Activated CD4-positive, CD25-positive, alpha-beta regulatory T cell treated with anti-CD3 and anti-CD28 coated beads, Interleukin-2, amount 50 U/mL, for 72 hours (primary cell): ENCODE data around the gene SCRN1.

ENCODE experiments used
- DNase-seq: peaks from one replicate; pipeline ENCODE4 v3.0.0; 2021

The SCRN1 gene

DNA sequence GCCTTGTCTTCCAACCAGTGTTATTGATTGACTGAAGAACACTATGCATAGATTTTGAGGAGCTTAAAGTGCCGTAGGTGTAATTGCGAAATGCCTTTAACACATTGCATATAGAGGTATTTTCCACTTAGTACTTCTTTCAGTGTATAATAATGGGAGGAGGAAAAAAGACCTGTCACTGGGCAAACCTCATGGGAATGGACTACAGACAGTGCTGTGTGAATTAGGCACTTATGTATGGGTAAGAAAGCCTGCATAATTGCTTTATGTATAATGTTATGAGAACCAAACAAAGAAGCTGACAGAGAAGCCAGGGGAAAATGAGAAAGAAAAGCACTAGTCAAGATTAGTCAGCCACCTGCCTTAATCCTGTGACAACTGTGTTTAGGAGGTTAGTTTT lies 12.4 kb upstream of the SCRN1 start:
- no peak for DNase-seq

DNA sequence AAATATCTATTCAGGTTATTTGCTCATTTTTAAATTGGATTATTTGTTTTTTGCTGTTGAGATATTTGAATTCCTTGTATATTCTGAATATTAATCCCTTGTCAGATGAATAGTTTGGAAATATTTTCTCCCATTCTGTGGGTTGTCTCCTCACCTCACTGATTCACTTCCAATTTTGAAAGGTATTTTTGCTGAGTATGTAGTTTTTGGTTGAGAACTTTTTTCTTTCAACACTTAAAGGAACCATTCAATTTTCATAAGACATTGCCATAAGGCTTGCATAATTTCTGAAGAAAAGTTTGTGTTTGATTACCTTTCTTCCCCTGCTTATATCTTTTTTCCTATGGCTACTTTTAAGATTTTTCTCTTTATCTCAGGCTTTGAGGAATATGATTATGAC lies 8.9 kb upstream of the SCRN1 start:
- no peak for DNase-seq

DNA sequence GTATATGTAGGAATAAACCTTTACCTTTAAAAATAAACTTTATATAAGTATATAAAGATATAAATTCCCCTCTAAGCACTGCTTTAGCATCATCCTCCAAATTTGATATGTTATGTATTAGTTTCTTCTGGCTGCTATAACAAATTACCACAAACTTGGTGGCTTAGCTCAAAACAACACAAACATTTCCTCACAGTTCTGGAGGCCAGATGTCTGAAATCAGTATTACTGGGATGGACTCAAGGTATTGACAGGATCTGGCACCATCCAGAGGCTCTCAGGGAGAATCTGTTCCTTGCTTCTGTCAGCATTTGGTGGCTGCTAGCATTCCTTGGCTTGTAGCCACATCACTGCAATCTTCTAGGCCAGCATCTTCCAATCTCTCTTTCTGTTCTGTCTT lies 6.7 kb upstream of the SCRN1 start:
- no peak for DNase-seq

DNA sequence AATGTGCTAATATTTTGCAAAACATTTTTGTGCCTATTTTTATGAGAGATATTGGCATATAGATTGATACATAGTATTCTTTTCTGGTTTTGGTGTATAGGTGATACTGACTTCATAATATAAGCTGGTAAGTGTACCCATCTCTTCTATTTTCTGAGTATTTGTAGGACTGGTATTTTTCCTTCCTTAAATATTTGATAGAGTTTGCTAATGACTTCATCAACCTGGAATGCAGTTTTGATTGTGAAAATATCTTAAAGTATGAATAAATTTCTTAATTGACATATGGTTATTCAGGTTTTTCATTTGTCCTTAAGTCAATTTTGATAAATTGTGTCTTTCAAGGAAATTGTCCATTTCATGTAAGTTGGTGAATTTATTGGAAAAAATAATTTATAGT lies 6.1 kb upstream of the SCRN1 start:
- no peak for DNase-seq

DNA sequence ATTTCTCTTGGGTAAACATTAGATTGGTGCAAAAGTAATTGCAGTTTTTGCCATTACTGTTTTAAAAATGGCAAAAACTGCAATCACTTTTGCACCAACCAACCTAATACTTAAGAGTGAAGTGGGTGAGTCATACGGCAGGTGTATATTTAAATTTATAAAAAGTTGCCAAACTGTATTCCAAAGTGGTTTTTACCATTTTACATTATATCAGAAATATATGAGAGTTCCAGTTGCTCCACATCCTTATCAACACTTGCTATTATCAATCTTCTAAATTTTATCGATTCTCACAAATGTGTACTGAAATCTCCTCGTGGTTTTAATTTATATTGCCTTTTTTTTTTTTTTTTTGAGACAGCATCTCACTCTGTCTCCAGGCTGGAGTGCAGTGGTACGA lies 3.5 kb upstream of the SCRN1 start:
- DNase-seq, result no peak

DNA sequence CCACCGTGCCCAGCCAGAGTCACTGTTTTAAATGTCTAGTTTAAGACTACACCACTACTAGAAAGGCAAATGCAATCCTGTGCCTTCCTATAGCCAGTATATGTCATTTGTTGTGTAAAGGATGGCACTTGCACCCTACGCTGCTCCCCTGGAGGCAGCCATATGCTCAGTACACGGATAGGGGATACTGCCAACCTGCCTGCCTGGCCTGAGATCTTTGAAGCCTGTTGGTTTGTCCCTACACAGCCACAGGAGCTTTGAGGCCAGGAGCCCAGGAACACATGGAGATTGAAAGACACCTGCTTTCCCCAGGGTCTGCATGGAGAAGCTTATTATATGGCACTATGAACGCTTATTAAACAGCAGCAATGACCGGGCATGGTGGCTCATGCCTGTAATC lies 2.3 kb upstream of the SCRN1 start:
- DNase-seq, result no peak

DNA sequence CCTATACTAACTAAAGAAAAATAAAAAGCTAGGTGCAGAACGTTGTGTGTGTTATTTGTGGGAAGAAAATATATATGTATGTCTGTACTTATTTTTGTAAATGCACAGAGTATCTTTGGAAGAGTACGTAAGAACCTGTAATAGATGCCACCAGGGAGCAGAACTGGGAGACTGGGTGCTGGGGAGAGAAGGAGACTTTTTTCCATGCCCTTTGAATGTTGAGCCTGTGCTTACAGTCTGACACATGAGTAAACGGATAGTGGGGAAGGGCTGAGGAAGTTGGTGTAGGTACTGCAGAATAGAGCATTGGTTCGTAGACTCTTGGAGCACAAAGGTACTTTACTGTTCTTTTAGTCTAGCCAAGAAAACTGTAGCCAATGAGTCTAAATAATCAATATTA lies 1.3 kb upstream of the SCRN1 start:
- DNase-seq, result no peak

DNA sequence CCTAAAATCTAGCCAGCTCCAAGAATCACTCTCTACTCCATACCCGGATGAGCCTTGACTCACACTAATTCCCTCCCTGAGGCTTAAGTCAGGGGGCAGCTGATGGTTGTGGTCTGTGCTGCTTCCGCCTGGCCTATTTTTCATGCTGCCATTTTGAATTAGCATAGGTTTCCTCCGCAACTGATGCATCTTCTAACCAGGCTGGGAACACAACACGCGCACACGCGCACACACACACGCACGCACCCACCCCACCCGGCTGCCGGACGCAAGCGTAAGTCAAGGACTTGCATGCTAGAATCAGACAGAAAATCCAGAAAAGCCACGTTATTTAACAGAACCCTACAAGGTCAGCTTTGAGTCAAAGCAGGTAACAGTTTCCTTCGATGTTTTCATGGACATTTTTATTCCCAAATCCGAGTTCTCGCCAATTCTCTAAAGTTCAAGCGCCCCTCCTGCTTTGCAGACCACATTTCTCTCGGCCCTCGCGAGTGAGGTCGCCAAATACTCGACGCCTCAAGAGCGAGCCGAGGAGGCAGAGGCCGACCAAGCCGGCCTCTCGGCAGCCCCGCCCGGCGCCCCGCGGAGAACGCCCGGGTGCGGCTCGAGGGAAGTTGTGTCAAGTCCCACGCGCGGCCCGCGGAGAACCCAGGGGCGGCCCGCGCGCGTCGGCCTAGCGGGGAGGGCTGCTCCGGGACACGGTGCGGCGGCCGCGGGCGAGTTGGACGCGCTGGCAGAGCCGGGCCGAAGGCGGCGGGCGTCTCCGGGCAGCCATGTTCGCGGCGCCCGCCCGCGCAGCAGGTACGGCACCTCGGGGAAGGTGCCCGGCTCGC lies 961 bp downstream of the SCRN1 start:
- no peak for DNase-seq

DNA sequence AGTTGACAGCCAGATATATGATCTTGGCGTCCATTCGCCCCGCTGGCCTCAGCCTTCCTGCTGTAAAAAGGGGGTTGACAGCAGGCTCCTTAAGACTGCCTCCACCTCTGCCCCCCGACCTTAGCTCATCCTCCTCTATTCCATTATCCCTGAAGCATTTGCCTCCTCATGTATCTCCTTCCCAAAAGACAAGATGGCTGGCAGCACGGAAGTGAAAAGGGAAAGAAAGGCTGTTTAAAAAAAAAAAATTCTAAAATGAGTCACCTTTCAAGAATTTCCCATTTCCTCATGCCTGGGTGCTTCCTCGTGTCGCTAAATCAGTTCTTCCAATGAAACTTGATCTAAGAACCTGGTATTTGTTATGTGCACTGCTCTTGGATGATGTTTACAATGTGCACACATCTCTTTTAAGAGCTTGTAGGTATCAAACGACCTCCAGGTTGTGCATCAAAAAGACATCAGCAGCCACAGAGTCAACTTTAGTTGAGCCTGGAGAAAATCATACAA lies 1.7 kb downstream of the SCRN1 start:
- no peak for DNase-seq

DNA sequence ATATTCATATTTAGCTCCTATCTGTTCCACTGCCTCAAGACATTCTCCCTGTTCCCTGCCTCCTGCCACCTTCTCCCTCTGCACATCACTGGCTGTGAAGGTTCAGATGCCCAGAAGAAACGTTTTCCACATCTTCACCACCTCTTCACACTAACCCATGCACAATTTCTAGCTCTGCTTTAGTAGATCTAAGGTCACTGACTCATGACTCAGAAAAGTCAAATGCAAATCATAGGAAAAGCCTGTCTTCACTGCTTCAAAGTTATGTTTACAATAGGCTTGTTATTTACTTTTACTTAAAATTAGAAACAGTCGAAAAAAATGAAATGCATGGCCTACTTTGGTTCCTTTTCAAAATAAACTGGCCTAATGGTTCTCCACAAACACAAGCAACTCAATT lies 2.5 kb downstream of the SCRN1 start:
- no peak for DNase-seq

DNA sequence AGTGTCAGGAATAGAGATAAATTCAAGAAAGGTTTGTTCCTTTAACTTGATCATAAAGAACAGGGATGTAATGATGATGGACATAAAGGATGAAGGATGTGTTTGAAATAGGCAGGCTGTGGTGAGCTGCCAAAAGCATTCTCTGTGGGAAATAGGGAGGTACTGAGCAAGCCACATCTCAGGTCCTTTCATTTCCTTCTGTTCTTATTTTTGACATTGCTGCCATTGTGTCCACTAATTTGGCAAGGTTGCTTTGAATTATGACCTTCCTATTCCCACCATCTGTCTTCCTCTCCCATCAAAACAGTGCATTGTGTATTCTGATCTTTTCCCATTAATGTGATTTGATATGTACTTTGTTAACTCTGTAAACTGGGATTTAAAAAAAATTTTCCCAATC lies 9.4 kb downstream of the SCRN1 start:
- no peak for DNase-seq

DNA sequence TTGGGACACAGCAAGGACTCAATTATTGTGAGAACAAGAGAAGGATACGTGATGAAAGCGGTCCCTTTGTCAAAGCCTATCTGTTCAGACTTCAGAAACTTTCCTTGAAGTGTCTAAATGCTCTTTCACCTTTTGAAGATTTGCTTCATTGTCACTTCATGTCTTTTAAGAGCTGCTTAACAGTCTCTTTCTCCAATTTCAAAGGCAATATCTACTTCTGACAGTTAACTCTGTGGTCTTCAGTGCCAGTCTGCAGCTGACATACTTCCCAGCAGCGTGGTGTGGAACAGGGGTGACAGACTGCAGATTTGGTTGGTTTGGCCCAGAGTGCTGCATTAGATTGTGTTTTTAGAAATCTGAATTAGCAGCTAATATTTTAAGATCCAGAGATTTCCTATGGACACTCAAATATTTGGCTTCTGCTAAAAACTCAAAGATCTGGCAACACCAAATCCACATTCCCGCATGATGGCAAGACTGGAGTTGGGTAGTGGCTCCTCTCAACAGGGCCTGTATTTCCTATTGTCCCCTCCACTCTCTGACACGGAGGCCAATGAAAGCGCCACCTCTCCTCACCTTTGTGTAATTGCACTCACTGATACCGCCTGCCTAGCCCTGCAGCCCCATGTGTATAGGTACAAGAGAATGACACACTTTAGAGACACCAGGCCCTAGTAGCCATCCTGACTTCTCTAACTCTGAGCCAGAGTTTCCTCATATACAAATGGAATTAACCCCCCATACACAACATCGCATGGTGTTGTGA lies 11.5 kb downstream of the SCRN1 start:
- DNase-seq, result no peak

DNA sequence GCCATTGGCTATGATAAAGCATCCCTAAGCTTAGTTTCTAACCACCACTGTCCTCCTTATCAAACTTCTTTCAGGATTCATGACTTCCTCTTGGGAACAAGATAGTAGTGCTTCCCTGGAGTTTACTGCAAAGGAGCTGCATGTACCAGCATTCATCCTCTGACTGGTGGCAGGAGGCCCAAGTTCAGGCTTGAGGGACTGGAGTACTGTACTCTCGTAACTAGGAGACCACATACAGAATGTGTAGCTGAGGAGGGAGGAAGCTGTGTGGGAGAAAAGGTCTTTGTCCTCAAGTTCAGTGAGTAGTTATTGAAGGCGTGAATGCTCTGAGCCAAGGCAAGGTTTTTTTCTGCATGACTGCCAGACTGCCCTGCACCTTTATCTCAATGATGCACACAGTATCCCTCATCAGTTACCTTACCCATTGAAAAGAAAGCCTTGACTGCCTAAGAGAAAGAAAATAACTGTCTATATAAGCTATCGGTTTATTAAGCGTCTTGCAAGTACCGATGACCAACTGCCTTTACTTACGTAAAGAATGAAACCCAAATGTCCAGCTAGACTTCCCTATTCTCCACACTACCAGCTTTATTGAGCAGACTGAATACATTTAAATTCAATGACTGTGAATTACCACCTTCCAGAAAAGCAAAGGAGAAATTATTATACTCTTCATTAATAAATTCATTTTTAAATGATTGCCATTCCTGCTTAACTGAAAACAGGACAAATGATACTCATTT lies 12.8 kb downstream of the SCRN1 start:
- DNase-seq, result no peak

DNA sequence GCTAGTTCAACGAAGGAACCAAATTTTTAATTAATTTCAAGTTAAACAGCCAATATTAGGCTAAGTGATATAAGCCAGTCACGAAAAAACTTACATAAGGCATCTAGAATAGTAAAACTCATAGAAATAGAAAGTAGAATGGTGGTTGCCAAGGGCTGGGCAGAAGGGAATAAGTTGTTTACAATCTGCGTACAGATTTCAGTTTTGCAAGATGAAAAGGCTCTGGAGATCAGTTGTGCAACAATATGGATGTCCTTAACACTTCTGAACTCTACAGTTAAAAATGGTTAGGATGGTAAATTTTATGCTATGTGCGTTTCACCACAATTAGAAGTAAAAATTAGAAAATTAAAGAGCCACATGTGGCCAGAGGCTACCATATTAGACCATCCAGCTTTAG lies 13.3 kb downstream of the SCRN1 start:
- DNase-seq, result no peak

DNA sequence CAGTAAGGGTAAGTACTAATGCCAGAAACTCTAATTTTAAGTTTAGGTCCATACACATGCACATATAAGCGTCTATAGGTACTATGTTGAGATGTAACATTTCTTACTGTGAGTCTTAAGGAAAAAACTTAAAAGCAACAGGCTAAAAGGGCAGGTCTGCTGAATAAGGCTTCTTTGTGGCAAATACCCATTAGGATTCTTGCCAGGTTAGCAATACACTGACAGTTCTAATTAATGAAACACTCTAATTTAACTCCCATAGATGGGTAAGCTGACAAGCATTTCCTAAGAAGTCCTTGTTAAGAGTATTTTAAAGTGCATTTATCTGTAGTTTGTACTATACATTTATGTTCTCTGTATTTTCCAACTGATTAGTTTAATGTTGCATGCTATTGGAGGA lies 14.0 kb downstream of the SCRN1 start:
- no peak for DNase-seq

DNA sequence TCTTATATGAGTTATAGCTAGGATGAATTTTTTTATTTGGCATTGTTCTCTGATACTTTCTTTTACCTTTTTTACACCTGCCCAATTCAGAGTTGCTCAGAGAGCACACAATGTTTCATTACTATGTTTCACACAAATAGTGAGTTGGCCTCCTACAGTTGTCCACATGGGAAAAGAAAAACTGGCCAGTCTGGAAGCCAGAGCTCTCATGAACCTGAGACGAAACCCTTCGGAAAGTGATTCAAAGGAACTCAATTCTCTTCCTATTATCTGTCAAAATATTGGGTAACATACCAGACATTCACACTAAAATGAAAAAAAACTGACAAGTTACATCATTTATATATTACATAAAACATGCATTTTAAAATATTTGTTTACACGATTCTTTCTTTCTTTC lies 15.3 kb downstream of the SCRN1 start:
- no peak for DNase-seq

DNA sequence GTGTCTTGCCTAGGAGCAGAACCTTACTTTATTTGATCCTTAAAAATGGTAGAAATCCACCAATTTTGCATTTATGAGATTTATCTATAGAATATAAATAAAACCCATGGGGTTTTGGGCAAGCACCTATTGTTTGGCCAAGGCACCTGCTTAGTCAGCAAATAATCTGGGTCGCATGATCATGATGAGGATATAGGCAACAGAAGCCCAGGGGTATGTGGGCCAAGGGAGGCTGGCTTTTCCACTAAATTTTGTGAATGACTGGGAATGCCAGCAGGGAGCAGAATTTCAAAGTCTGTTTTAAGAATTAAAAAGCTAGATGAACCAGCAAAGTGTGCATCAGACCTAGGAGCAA lies 17.3 kb downstream of the SCRN1 start:
- no peak for DNase-seq

DNA sequence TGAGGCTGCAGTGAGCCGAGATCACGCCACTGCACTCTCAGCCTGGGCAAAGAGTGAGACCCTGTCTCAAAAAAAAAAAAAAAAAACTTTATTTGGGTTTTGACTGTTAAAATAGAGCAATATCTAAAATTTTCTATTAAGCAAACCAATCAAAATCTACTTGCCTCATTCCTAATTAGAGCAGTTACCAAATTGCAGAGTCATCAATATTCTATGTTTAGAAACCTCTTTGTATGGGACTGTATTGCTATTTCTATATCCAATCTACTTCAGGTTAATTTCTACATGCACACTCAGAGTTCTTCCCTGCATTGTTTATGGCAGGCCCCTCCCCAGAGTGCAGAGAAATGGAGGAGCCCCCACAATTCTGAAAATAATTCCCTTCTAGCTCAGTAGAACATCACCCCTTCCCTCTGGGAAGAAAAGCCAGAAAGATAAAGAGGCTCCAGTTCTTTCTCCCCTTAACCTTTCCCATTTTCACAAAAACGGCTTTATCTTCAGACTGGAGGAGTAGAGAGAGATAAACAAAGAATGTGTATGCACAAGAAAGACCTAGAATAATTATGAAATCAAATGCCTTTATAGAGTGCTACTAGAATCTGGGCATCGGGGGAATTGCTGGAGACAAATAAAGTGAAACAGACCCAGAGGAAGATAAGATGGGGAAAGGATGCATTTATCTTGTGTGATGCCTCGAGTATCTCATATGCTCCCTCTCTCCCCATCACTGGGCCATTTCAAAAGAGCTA lies 17.9 kb downstream of the SCRN1 start:
- DNase-seq, result no peak

DNA sequence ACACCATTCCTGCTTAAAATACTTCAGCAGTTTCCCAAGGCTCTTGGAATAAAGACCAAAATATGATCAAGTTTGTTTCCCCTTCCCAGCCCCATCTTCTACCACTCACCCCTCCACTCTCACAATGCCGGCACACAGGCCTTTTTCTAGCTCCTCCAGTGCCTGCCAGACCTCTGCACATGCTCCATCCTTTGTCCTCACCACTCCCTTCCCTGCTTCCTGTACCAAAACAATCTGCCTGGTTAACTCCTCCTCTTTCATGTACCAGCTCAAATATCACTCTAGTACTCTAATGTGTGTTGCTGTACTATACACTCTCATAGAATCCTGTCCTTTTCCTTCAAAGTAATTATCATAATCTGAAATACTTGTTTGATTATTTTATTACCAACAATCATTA lies 19.4 kb downstream of the SCRN1 start:
- no peak for DNase-seq

DNA sequence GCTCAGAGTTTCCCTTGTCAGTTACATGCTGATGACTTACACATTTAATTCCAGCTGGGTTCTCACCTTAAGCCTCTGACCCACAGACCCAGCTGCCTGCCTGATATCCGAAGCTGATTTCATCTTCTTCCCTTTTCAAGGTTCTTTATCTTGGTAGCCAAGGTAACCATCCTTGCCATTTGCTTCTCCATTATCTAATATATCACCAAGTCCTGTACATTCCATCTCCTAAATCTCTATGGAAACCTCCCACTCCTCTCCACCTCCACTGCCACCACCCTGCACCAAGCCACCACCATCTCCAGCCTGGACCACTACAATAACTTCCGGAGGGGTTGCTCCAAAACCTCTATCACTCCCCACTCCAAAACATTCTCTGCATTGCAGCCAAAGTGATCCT lies 19.9 kb downstream of the SCRN1 start:
- DNase-seq, result no peak

DNA sequence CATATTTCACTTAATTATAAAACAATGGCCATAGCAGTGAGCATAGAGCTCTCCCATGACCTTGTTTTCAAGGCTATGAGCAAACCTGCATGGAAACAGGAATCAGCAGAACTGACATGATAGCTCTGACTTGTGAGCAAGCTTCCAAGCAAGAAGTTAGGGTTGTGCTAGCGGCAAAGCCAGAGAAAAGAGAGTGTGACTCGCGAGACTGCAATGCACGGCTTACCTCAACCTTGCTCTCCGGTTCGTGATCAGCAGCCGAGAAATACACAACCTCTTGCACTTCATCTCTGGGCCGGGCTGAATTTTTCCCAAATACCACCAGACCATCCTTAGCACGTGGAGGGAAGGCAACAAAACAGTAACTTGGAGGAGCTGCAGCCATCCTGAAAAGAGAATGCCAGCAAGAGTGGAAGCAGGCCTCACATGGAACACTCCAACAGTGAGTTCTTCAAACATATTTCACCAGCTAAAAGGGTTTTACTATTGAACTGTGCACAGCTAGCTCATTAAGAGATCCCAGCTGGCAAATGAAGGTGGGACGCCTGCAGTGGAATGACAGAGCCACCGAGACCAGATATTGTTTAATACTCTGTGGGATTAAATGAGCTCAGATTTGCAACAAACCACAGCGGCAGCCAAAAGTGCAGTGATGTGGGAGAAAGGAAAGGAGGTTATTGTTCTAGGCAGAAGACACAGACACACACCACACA lies 20.8 kb downstream of the SCRN1 start:
- no peak for DNase-seq

DNA sequence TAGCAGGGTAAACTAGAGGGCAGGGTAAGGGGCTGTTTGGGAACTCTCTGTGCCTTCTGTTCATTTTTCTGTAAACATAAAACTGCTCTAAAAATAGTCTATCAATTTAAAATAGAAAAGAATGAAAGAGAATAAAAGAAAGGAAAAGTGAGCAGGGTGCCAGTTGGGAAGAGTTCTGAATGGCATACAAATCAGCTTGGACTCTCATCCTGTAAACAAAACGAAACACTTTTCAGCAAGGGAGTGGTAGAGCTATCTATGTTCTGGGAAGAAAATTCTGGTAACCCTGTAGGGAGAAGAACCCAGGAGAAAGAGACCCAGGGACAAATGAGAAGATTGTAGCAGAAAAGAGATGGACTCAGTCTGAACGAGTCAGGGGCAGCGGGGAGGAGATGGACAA lies 24.6 kb downstream of the SCRN1 start:
- no peak for DNase-seq
